SHP77 (cell line): Measurements from ENCODE around the gene TMEM170B.

ENCODE experiments used
- DNase-seq, 2 experiments: peaks; one replicate each; lab custom pipeline; 2025; lab: John Stamatoyannopoulos, UW

TMEM170B gene

DNA sequence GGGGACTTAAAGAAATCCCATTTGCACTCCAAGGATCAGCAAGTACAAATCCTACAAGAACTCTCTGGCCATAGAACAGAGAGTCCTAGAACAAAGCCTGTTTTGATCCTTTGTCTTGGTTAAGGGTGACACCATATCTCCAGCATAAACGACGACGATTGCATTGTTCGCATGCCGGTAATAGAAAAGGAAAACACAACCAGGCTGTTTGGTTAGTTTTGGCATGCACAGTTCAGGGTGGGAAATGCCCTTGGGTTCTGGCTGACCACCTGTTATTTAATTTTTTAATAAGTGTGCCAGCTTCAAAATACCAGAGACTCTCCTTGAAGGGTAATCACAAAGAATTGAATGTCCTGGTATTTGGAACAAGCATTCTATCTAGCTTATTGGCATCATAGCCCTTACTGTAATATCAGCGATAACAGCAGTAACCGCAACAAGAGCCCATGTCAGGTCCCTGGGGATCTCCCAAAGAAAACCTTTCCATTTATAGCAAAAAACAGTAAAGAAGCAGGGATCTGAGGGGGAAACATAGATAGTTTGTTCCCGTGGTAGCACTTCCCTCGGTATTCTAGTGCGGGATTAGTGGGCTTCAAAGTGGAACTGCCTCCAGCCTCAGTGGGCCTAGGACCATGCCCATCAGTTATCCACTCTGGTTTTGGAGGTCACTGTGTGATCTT lies 77.1 kb downstream of the TMEM170B start:
- DNase-seq = no peak

DNA sequence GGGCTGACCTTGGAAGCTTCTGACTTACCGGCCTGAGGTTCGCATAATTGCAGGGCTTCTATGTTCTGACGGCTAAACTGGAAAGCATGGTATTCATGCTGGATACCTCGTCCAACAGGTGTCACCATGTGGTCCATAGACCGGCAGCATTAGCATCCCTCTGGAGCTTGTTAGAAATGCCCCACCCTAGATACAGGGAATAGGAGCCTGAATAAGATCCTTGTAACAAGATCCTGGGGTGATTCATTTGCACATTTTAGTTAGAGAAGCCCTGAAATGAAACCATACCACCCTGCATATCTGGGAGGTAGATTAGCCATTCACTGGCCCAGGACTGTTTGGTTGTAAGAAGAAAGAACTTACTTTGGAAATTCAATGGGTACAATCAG lies 77.7 kb downstream of the TMEM170B start:
- DNase-seq = no peak

DNA sequence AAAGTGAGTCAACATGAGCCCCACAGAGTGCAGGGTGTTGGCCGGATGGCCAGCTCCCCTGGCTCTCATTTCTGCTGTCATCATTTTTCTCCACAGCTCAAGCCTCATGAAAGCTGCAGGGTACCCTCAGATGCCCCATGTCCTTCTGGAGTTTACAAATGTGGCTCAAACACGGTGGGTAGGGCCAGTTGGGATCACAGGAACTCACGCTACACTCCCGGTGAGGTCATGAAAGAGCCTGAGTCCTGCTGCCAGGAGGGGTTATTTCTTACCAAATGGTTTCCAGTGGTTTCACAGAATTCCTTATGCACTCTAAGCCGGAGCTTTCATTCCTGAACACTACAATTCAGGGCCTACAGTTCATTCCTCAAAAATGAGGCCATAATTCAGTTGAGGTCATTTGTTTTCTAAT lies 78.7 kb downstream of the TMEM170B start:
- no peak for DNase-seq

DNA sequence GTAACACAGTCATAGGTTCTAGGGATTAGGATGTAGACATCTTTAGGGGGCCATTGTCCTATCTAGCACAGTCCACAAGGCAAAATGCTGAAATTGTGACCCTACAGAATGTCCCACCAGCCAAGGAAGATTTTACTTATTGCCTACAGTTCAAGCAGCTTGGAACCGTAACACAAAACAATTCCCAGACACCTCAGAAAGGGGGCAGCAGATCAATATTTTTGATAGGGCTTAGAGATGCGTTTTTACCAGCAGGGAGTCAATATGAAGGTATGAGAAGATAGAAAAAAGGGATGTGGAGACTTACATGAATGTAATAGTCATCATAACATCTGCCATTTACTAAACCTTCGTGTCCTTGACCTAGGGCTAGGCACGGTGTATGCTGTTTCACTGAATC lies 81.0 kb downstream of the TMEM170B start:
- DNase-seq = no peak

- no peak for DNase-seq
These were observed 83.6 kb downstream of the TMEM170B start for GRCh38 chr6:11621119-11621518.

DNA sequence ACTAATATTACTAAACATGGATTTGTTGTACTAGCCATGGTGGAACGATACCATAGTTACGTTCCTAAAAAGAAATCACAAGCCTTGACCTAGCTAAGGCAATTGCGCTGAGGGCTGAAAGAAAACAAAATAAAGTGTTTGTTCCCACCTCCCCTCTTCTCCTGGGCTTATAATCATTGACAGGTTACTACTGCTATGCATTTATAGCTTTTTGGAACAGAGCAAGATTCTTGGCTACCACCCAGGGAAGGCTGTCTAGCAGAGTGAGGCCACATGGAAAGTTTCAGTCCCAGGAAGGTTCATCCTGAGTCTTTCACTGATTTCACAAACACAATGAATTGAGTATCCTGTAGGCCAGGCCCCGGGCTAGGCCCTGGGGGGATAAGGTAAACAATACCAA lies 84.6 kb downstream of the TMEM170B start:
- DNase-seq = no peak

- no peak for DNase-seq
These were observed 85.7 kb downstream of the TMEM170B start for GRCh38 chr6:11623272-11623671.

DNA sequence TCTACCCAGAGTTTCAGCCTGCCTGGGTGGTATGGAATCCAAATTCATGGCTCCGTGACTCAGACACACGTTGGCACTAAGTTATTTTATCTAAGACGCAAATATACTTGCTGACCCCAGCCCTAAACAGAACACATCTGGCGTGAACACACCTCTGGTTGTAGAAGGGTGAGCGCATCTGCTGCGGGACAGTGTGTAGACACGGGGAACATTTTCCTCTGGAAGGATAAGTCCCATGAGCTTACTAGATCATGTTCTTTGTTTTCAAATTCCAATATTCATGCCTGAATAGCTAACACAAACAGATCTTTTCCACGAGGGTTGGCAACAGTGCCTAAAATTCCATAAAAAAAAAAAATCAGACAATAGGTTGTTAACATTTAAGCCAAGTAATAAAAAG lies 87.8 kb downstream of the TMEM170B start:
- no peak for DNase-seq

- DNase-seq = no peak
These were observed 88.8 kb downstream of the TMEM170B start for GRCh38 chr6:11626356-11626755.

DNA sequence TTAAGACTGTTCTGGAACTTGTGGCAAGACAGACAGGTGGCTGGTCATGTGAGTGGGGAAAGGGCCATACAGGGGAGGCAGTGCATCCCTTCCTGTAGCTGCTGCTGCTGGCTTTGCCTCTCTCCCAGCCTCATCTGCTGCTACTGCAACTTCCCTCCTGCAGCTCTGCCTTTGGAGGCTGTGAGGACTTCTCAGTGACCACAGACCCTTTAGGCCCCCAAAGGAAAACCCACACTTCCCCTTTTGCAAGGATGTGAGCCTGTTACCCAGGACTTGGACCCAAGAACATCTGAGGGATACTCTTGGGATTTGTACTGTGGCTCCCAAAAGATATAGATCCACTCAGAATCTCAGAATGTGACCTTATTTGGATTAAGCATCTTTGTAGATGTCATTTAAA lies 91.0 kb downstream of the TMEM170B start:
- no peak for DNase-seq

DNA sequence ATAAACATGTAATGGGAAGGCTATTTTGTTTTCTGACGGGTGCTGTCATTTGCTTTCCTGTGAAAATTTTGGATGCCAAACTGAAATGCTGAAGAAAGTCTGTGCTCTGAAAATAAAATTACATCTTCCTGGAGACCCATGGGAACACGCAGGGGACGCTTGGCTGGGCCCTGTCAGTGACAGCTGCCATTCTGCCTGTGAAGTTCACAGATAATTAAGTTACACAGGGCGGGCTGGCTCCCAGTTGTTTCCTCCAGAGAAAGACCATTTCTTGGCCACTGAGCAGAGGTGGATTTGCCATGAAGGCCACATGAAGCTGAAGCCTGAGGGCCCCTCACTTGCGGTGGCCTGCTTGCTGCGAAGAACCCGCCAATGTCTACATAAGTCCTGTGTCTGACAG lies 93.5 kb downstream of the TMEM170B start:
- no peak for DNase-seq

DNA sequence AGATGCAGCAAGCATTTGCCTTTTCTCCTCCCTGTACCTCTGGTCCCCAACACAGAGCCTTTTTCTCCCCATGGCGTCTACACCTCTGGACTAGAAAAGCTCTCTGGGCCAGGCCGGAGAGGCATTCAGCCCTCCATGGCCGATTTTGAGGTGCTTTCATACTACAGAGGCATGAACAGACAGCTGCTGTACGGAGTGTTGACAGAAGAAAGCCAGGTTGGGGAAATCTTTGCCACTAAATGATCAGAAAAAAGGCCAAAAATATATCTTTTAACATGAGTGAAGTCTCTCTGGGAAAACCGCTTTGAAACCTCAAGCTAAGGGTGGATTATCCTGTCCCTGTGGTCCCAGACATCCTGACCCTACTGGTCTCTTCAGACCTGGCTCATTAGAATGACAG lies 94.0 kb downstream of the TMEM170B start:
- DNase-seq = no peak

GRCh38 chr6:11632231-11632630 lies 94.7 kb downstream of the TMEM170B start:
- DNase-seq = no peak

- no peak for DNase-seq
These were observed 95.4 kb downstream of the TMEM170B start for GRCh38 chr6:11632795-11633511.
